ENCODE results near the gene RUSC2. TPM values are rescaled to one million over a fixed set of nuclear protein-coding genes. Genes with fewer than 3 reads are reported as not detected.

The RUSC2 gene
- total and polyA plus RNA-seq, 10 of the 15 experiments (the other 5 are each of a cell fraction or from before 2014, with no cell fraction given): not detected

DNA sequence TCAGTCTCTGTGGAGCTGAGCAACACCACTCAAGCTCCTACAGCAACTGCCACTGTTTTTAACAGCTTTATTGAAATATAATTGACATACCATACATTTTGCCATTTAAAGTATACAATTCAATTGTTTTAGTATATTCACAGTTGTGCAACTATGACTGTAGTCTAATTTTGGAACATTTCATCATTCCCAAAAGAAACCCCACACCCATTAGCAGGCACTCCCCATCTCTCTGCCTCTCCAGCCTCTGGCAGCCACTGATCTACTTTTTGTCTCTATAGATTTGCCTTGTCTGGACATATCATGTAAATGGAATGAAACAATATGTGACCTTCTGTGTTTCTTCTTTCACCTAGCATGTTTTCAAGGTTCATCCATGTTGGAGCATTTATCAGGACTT lies 43.5 kb downstream of the RUSC2 start:
- Histone ChIP-seq H2AFZ (ENCODE audit: control insufficient read depth, low read depth, low read length) (no peak overlapping the region), H3K4me1 (ENCODE audit: control insufficient read depth, insufficient read depth, low read length) (no peaks in the 10 kb centered on the region), H3K79me2 (ENCODE audit: control insufficient read depth, insufficient read depth, low read length) (no peaks in the 10 kb centered on the region), H3K27me3 (replicated peaks in 1 of 2; ENCODE audit: control insufficient read depth in 2 of 2, insufficient read depth in 2 of 2, low read length in 1 of 2) (peaks cover 0 to 2% of the 10 kb centered on the region in 2 experiments; a peak in 1 of 4 replicates), H3K9ac (ENCODE audit: control insufficient read depth, insufficient read depth, low read length) (no peak overlapping the region), H3K27ac (ENCODE audit: control insufficient read depth, insufficient read depth) (no peak overlapping the region), H3K4me3 (no peak overlapping the region), H3K9me3 (replicated peaks; ENCODE audit: control insufficient read depth, insufficient read depth, low read length) (no peaks in the 10 kb centered on the region), H4K20me1 (ENCODE audit: control insufficient read depth, insufficient read depth) (no peaks in the 10 kb centered on the region), H3K4me2 (ENCODE audit: control insufficient read depth, insufficient read depth) (no peak overlapping the region), H3K36me3 (ENCODE audit: control insufficient read depth in 2 of 2, insufficient read depth in 2 of 2, low read length in 1 of 2) (no peaks in the 10 kb centered on the region)
- in situ Hi-C loops (cut with MboI): no loop called here
- no peak for DNase-seq (ENCODE audit: low read depth, low spot score)
- no peak for ATAC-seq
- FAIRE-seq: no peak
- POLR2A ChIA-PET: no interaction called here
- intact Hi-C loops (cut with micrococcal nuclease; ENCODE audit: unreplicated experiment): no loop called here
- CTCF ChIA-PET: no interaction called here
- RAD21 ChIA-PET (ENCODE audit: unreplicated experiment): no interaction called here
- no TSS peak for BruUV-seq (replicated peaks)
- SMC1A ChIA-PET (ENCODE audit: uncharacterized antibody, unreplicated experiment): no interaction called here
- TF ChIP-seq RB1 (IDR thresholded peaks at IDR 0.05; ENCODE audit: borderline replicate concordance) (no peak), YBX1 (IDR thresholded peaks at IDR 0.05) (no peak), EGR1 (IDR thresholded peaks at IDR 0.05; ENCODE audit: borderline replicate concordance in 1 of 2, low read depth in 2 of 2, low read length in 2 of 2) (no peak), GATAD2B (conservative IDR thresholded peaks at IDR 0.05; ENCODE audit: low read depth) (no peak), GABPA (IDR thresholded peaks at IDR 0.05; ENCODE audit: low read depth) (no peak), NFXL1 (IDR thresholded peaks at IDR 0.05; ENCODE audit: borderline replicate concordance) (no peak), IRF4 (IDR thresholded peaks at IDR 0.05; ENCODE audit: low read depth, low read length) (no peak), EZH2 (IDR thresholded peaks at IDR 0.05; ENCODE audit: borderline replicate concordance, control insufficient read depth, low read depth, low read length) (no peak), ZBED1 (IDR thresholded peaks at IDR 0.05; ENCODE audit: borderline replicate concordance) (no peak), MEF2A (IDR thresholded peaks at IDR 0.05; ENCODE audit: insufficient read depth, low read depth, low read length) (no peak), CHD4 (IDR thresholded peaks at IDR 0.05) (no peak), SUPT20H (IDR thresholded peaks at IDR 0.05; ENCODE audit: borderline replicate concordance, control insufficient read depth, low read depth, low read length) (no peak)
- TF ChIP-seq, protein P1, sequence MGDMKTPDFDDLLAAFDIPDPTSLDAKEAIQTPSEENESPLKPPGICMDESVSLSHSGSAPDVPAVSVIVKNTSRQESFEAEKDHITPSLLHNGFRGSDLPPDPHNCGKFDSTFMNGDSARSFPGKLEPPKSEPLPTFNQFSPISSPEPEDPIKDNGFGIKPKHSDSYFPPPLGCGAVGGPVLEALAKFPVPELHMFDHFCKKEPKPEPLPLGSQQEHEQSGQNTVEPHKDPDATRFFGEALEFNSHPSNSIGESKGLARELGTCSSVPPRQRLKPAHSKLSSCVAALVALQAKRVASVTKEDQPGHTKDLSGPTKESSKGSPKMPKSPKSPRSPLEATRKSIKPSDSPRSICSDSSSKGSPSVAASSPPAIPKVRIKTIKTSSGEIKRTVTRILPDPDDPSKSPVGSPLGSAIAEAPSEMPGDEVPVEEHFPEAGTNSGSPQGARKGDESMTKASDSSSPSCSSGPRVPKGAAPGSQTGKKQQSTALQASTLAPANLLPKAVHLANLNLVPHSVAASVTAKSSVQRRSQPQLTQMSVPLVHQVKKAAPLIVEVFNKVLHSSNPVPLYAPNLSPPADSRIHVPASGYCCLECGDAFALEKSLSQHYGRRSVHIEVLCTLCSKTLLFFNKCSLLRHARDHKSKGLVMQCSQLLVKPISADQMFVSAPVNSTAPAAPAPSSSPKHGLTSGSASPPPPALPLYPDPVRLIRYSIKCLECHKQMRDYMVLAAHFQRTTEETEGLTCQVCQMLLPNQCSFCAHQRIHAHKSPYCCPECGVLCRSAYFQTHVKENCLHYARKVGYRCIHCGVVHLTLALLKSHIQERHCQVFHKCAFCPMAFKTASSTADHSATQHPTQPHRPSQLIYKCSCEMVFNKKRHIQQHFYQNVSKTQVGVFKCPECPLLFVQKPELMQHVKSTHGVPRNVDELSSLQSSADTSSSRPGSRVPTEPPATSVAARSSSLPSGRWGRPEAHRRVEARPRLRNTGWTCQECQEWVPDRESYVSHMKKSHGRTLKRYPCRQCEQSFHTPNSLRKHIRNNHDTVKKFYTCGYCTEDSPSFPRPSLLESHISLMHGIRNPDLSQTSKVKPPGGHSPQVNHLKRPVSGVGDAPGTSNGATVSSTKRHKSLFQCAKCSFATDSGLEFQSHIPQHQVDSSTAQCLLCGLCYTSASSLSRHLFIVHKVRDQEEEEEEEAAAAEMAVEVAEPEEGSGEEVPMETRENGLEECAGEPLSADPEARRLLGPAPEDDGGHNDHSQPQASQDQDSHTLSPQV (IDR thresholded peaks at IDR 0.05): no peak
- TF ChIP-seq, protein P2, sequence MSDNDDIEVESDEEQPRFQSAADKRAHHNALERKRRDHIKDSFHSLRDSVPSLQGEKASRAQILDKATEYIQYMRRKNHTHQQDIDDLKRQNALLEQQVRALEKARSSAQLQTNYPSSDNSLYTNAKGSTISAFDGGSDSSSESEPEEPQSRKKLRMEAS (IDR thresholded peaks at IDR 0.05; ENCODE audit: low read depth, low read length): no peak
- TF ChIP-seq, protein P3, sequence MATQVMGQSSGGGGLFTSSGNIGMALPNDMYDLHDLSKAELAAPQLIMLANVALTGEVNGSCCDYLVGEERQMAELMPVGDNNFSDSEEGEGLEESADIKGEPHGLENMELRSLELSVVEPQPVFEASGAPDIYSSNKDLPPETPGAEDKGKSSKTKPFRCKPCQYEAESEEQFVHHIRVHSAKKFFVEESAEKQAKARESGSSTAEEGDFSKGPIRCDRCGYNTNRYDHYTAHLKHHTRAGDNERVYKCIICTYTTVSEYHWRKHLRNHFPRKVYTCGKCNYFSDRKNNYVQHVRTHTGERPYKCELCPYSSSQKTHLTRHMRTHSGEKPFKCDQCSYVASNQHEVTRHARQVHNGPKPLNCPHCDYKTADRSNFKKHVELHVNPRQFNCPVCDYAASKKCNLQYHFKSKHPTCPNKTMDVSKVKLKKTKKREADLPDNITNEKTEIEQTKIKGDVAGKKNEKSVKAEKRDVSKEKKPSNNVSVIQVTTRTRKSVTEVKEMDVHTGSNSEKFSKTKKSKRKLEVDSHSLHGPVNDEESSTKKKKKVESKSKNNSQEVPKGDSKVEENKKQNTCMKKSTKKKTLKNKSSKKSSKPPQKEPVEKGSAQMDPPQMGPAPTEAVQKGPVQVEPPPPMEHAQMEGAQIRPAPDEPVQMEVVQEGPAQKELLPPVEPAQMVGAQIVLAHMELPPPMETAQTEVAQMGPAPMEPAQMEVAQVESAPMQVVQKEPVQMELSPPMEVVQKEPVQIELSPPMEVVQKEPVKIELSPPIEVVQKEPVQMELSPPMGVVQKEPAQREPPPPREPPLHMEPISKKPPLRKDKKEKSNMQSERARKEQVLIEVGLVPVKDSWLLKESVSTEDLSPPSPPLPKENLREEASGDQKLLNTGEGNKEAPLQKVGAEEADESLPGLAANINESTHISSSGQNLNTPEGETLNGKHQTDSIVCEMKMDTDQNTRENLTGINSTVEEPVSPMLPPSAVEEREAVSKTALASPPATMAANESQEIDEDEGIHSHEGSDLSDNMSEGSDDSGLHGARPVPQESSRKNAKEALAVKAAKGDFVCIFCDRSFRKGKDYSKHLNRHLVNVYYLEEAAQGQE (IDR thresholded peaks at IDR 0.05; ENCODE audit: low read depth, low read length): no peak
- TF ChIP-seq, protein P4, sequence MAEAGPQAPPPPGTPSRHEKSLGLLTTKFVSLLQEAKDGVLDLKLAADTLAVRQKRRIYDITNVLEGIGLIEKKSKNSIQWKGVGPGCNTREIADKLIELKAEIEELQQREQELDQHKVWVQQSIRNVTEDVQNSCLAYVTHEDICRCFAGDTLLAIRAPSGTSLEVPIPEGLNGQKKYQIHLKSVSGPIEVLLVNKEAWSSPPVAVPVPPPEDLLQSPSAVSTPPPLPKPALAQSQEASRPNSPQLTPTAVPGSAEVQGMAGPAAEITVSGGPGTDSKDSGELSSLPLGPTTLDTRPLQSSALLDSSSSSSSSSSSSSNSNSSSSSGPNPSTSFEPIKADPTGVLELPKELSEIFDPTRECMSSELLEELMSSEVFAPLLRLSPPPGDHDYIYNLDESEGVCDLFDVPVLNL (IDR thresholded peaks at IDR 0.05; ENCODE audit: low read depth, low read length): no peak
